Renal cortical epithelial cell (primary cell): ENCODE results near the gene HABP2. TPM values are rescaled to one million over a fixed set of nuclear protein-coding genes. Genes with fewer than 3 reads are reported as not detected.

Experiments
- DNase-seq: peaks from one replicate; pipeline ENCODE4 v3.0.0-alpha.2; 2011; ENCODE audit warnings: low read depth
- total RNA-seq: library from RNA; depleted of rRNA; stranded (reverse); fragments of >200 nt; gene quantifications from 2 replicates; pipeline ENCODE4 v1.2.3, GENCODE V29; 2014

HABP2 gene
- total RNA-seq, 1 donor from 2014 or later, result 28.8 TPM

GRCh38 chr10:113604572-113604971, 51.7 kb downstream of the HABP2 start:
- DNase-seq, result no peak

- no peak for DNase-seq
These were observed 52.6 kb downstream of the HABP2 start for GRCh38 chr10:113605268-113605978.

- peak; percentile 47 for DNase-seq
These were observed 56.9 kb downstream of the HABP2 start for GRCh38 chr10:113609704-113610108.

- DNase-seq, result peak; percentile 2
These were observed 58.1 kb downstream of the HABP2 start for GRCh38 chr10:113610631-113611601.

- no peak for DNase-seq
These were observed 59.3 kb downstream of the HABP2 start for GRCh38 chr10:113612154-113612553.

- DNase-seq, result no peak
These were observed 60.6 kb downstream of the HABP2 start for GRCh38 chr10:113613427-113613826.

- DNase-seq, result no peak
These were observed 61.3 kb downstream of the HABP2 start for GRCh38 chr10:113613977-113614690.

- peak; percentile 18 for DNase-seq
These were observed 63.6 kb downstream of the HABP2 start for GRCh38 chr10:113616244-113617074.

- DNase-seq, result no peak
These were observed 64.2 kb downstream of the HABP2 start for GRCh38 chr10:113617086-113617485.

- DNase-seq, result no peak
These were observed 65.5 kb downstream of the HABP2 start for GRCh38 chr10:113618338-113618737.

- no peak for DNase-seq
These were observed 66.5 kb downstream of the HABP2 start for GRCh38 chr10:113619401-113619800.

- DNase-seq, result no peak
These were observed 67.7 kb downstream of the HABP2 start for GRCh38 chr10:113620511-113620910.

- no peak for DNase-seq
These were observed 68.1 kb downstream of the HABP2 start for GRCh38 chr10:113620936-113621335.

GRCh38 chr10:113621799-113622198, 68.9 kb downstream of the HABP2 start:
- DNase-seq, result no peak

GRCh38 chr10:113622831-113623230, 70.0 kb downstream of the HABP2 start:
- peak; percentile 41 for DNase-seq

- no peak for DNase-seq
These were observed 72.8 kb downstream of the HABP2 start for GRCh38 chr10:113625461-113626186.

GRCh38 chr10:113626809-113627355, 74.0 kb downstream of the HABP2 start:
- peak; percentile 31 for DNase-seq

- no peak for DNase-seq
These were observed 75.0 kb downstream of the HABP2 start for GRCh38 chr10:113627836-113628235.

- no peak for DNase-seq
These were observed 75.8 kb downstream of the HABP2 start for GRCh38 chr10:113628607-113629153.
